ENCODE data around the gene PYCR2. TPM values are rescaled to one million over a fixed set of nuclear protein-coding genes. Genes with fewer than 3 reads are reported as not detected.

Gene PYCR2
- total RNA-seq, 2 experiments from 2014 or later = 136 to 181 TPM

- Histone ChIP-seq H3K4me3 (ENCODE audit: low read depth, low read length, poor library complexity, severe bottlenecking) (no peak overlapping the region), H3K4me1 (ENCODE audit: insufficient read depth, low read length, poor library complexity, severe bottlenecking) (peaks cover 57% of the 10 kb centered on the region), H3K4me2 (ENCODE audit: low read length) (peak overlapping the region; percentile 23), H4K20me1 (ENCODE audit: insufficient read depth, low read length) (0 out of 2 replicates have a peak, but pooled peaks cover 5% of the 10 kb centered on the region), H3K9me3 (ENCODE audit: low read length) (no peaks in the 10 kb centered on the region), H3K79me2 (ENCODE audit: insufficient read depth, low read depth, low read length) (peaks cover 23% of the 10 kb centered on the region), H3K9me2 (ENCODE audit: insufficient read depth, low read length) (no peaks in the 10 kb centered on the region), H3K27ac (ENCODE audit: low read depth, low read length, poor library complexity, severe bottlenecking) (peak overlapping the region; percentile 43), H3K36me3 (ENCODE audit: insufficient read depth, low read length) (peaks cover 15% of the 10 kb centered on the region), H2AFZ (ENCODE audit: low read length) (peak overlapping the region; percentile 85)
- TF ChIP-seq, protein P1, sequence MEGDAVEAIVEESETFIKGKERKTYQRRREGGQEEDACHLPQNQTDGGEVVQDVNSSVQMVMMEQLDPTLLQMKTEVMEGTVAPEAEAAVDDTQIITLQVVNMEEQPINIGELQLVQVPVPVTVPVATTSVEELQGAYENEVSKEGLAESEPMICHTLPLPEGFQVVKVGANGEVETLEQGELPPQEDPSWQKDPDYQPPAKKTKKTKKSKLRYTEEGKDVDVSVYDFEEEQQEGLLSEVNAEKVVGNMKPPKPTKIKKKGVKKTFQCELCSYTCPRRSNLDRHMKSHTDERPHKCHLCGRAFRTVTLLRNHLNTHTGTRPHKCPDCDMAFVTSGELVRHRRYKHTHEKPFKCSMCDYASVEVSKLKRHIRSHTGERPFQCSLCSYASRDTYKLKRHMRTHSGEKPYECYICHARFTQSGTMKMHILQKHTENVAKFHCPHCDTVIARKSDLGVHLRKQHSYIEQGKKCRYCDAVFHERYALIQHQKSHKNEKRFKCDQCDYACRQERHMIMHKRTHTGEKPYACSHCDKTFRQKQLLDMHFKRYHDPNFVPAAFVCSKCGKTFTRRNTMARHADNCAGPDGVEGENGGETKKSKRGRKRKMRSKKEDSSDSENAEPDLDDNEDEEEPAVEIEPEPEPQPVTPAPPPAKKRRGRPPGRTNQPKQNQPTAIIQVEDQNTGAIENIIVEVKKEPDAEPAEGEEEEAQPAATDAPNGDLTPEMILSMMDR (conservative IDR thresholded peaks at IDR 0.05; ENCODE audit: low read length) = no peak
- no peak for TF ChIP-seq EZH2phosphoT487 (IDR thresholded peaks at IDR 0.05; ENCODE audit: borderline replicate concordance, low read depth, low read length)
- POLR2A ChIA-PET = interaction anchor here (0.5 to 9.1 kb wide), 5 partner anchors 10 to 485 kb away, joined by 3 to 83 read pairs (median 4); partner anchors contain the start of gene LEFTY2
- no TSS peak for BruUV-seq (replicated peaks)
- peak; percentile 36 for DNase-seq (ENCODE audit: low spot score)
- CTCF ChIA-PET (ENCODE audit: unreplicated experiment) = interaction anchor here (0.5 kb wide), 1 partner anchor 241 kb away, joined by 3 read pairs; no protein-coding TSS in a partner anchor
- intact Hi-C loops (cut with micrococcal nuclease; ENCODE audit: unreplicated experiment) = loop anchor here (10.0 kb wide), 1 partner anchor 728 kb away; no protein-coding TSS in a partner anchor
Observed at GRCh38 chr1:225926551-225927113, 2.6 kb upstream of the PYCR2 start.

GRCh38 chr1:225923381-225923691 lies 714 bp downstream of the PYCR2 start:
- no peak for TF ChIP-seq EZH2phosphoT487 (IDR thresholded peaks at IDR 0.05; ENCODE audit: borderline replicate concordance, low read depth, low read length)
- TF ChIP-seq, protein P1 (conservative IDR thresholded peaks at IDR 0.05; ENCODE audit: low read length) = no peak
- no peak overlapping the region for H2AFZ ChIP-seq (ENCODE audit: low read length)
- CTCF ChIA-PET (ENCODE audit: unreplicated experiment) = interaction anchor here (0.6 to 1.0 kb wide), 2 partner anchors 34 to 64 kb away, joined by 3 read pairs; no protein-coding TSS in a partner anchor
- H3K4me1 ChIP-seq (ENCODE audit: insufficient read depth, low read length, poor library complexity, severe bottlenecking) = peaks cover 63% of the 10 kb centered on the region
- peaks cover 46% of the 10 kb centered on the region for H3K36me3 ChIP-seq (ENCODE audit: insufficient read depth, low read length)
- BruUV-seq (replicated peaks) = no TSS peak
- no peaks in the 10 kb centered on the region for H3K9me3 ChIP-seq (ENCODE audit: low read length)
- H4K20me1 ChIP-seq (ENCODE audit: insufficient read depth, low read length) = 0 out of 2 replicates have a peak, but pooled peaks cover 5% of the 10 kb centered on the region
- POLR2A ChIA-PET = interaction anchor here (0.6 to 9.1 kb wide), 18 partner anchors 9 to 445 kb away, joined by 3 to 83 read pairs (median 4); partner anchors contain the start of genes LEFTY2, SDE2, SRP9 and TMEM63A
- H3K4me3 ChIP-seq (ENCODE audit: low read depth, low read length, poor library complexity, severe bottlenecking) = peak overlapping the region; percentile 91
- H3K4me2 ChIP-seq (ENCODE audit: low read length) = peak overlapping the region; percentile 81
- no peaks in the 10 kb centered on the region for H3K9me2 ChIP-seq (ENCODE audit: insufficient read depth, low read length)
- intact Hi-C loops (cut with micrococcal nuclease; ENCODE audit: unreplicated experiment) = loop anchor here (5.0 to 10.0 kb wide), 2 partner anchors 54 to 731 kb away; no protein-coding TSS in a partner anchor
- peak overlapping the region; percentile 81 for H3K27ac ChIP-seq (ENCODE audit: low read depth, low read length, poor library complexity, severe bottlenecking)
- H3K79me2 ChIP-seq (ENCODE audit: insufficient read depth, low read depth, low read length) = peaks cover 32% of the 10 kb centered on the region
- DNase-seq (ENCODE audit: low spot score) = no peak
